Erythroblast (primary cell): ENCODE measurements around the gene YIPF3.

Experiments used
- GATA1 ChIP-seq: IDR thresholded peaks from 2 replicates; pipeline ENCODE4 v1.6.1; 2011; ENCODE audit warnings: low read depth, mild to moderate bottlenecking, control low read depth, low read length, moderate library complexity
- POLR2A ChIP-seq: IDR thresholded peaks from 2 replicates; pipeline ENCODE4 v1.6.1; 2011; ENCODE audit warnings: mild to moderate bottlenecking, low read length

GRCh38 chr6:43500921-43501320 is 15.8 kb downstream of the YIPF3 start:
- TF ChIP-seq POLR2A = no peak
- TF ChIP-seq GATA1 = no peak
